SK-N-SH (cell line): ENCODE results near the gene PDGFC. TPM values are rescaled to one million over a fixed set of nuclear protein-coding genes. Genes with fewer than 3 reads are reported as not detected.

Experiments used
- CTCF ChIA-PET: fragments of 300-600, 350-600 bp; formaldehyde crosslinking; extraction: SDS; loops from one replicate; lab custom pipeline; 2021; lab: Yijun Ruan, JAX
- POLR2A ChIA-PET: fragments of 350-600 bp; sonication (Branson Sonifier 250); formaldehyde crosslinking; extraction: SDS; loops from one replicate; lab custom pipeline; 2020; ENCODE audit warnings: antibody characterized with exemption, inconsistent platforms; lab: Yijun Ruan, JAX
- DNase-seq: peaks from one replicate; pipeline ENCODE4 v3.0.0; 2012
- H2AFZ ChIP-seq: fragments of 200-600 bp; sonication (generic); 2 replicates; pipeline ENCODE4 v1.8.1; 2016; ENCODE audit warnings: antibody characterized with exemption, mild to moderate bottlenecking, low read depth
- H3F3A ChIP-seq: fragments of 200-600 bp; sonication (generic); replicated peaks from 2 replicates; pipeline ENCODE3; 2016; ENCODE audit warnings: antibody characterized with exemption, mild to moderate bottlenecking; ENCODE audit not compliant: insufficient read depth
- H3K27ac ChIP-seq, 2 experiments: fragments of 200-500 bp in 1 of 2; fragments of 200-600 bp in 1 of 2; sonication (Bioruptor generic) in 1 of 2; sonication (generic), shearing (Covaris generic) in 1 of 2; 2 replicates each; pipeline versions ENCODE4 v1.5.1 to v1.6.1; 2014 to 2016; ENCODE audit warnings: low read depth in 2 of 2, inconsistent platforms in 1 of 2, low read length in 1 of 2, mild to moderate bottlenecking in 1 of 2, mixed read lengths in 1 of 2
- H3K27me3 ChIP-seq: fragments of 200-600 bp; sonication (generic), shearing (Covaris generic); 2 replicates; pipeline ENCODE4 v1.6.1; 2016; ENCODE audit warnings: mixed run types; ENCODE audit not compliant: insufficient read depth
- H3K36me3 ChIP-seq, 2 experiments: fragments of 200-500 bp in 1 of 2; fragments of 200-600 bp in 1 of 2; sonication (Bioruptor generic) in 1 of 2; sonication (generic) in 1 of 2; replicated peaks in 1 of 2; 2 replicates each; pipeline versions ENCODE3 to v1.5.1; 2014 to 2016; ENCODE audit warnings: low read length in 1 of 2, mild to moderate bottlenecking in 1 of 2; ENCODE audit not compliant: insufficient read depth in 2 of 2, control insufficient read depth in 1 of 2
- H3K4me1 ChIP-seq, 2 experiments: fragments of 200-500 bp in 1 of 2; fragments of 200-600 bp in 1 of 2; sonication (Bioruptor generic) in 1 of 2; sonication (generic), shearing (Covaris generic) in 1 of 2; 2 replicates each; pipeline versions ENCODE4 v1.5.1 to v1.6.1; 2014 to 2016; ENCODE audit warnings: low read depth in 1 of 2, low read length in 1 of 2, mixed run types in 1 of 2; ENCODE audit not compliant: insufficient read depth in 2 of 2, control insufficient read depth in 1 of 2
- H3K4me2 ChIP-seq: fragments of 200-600 bp; sonication (generic), shearing (Covaris generic); 2 replicates; pipeline ENCODE4 v1.6.1; 2017; ENCODE audit warnings: mixed run types
- H3K4me3 ChIP-seq, 2 experiments: fragments of 200-500 bp in 1 of 2; fragments of 200-600 bp in 1 of 2; sonication (Bioruptor generic) in 1 of 2; sonication (generic), shearing (Covaris generic) in 1 of 2; 2 replicates each; pipeline versions ENCODE4 v1.5.1 to v1.8.1; 2014 to 2016; ENCODE audit warnings: low read depth in 2 of 2, inconsistent platforms in 1 of 2, low read length in 1 of 2, mild to moderate bottlenecking in 1 of 2, mixed read lengths in 1 of 2, moderate library complexity in 1 of 2
- H3K79me2 ChIP-seq: fragments of 200-600 bp; sonication (generic); 2 replicates; pipeline ENCODE4 v1.8.1; 2017; ENCODE audit warnings: mild to moderate bottlenecking; ENCODE audit not compliant: insufficient read depth
- H3K9ac ChIP-seq: fragments of 200-600 bp; sonication (generic); 2 replicates; pipeline ENCODE4 v1.6.1; 2017; ENCODE audit warnings: mixed run types
- H3K9me2 ChIP-seq: fragments of 200-600 bp; sonication (generic); 2 replicates; pipeline ENCODE4 v1.6.1; 2017; ENCODE audit warnings: mixed run types
- H3K9me3 ChIP-seq: fragments of 200-600 bp; sonication (generic); 2 replicates; pipeline ENCODE4 v1.6.1; 2017; ENCODE audit warnings: mixed run types, mild to moderate bottlenecking, moderate library complexity
- H4K20me1 ChIP-seq: fragments of 200-600 bp; sonication (generic); 2 replicates; pipeline ENCODE4 v1.6.1; 2017; ENCODE audit warnings: mild to moderate bottlenecking, mixed run types; ENCODE audit not compliant: insufficient read depth
- FOSL2 ChIP-seq: IDR thresholded peaks from 2 replicates; pipeline ENCODE4 v1.4.0; 2012; ENCODE audit warnings: low read depth, mild to moderate bottlenecking, moderate library complexity, borderline replicate concordance
- FOXJ3 ChIP-seq: sonication (generic); formaldehyde crosslinking; IDR thresholded peaks from 2 replicates; pipeline ENCODE4 v1.5.1; 2020; ENCODE audit warnings: mild to moderate bottlenecking, missing genetic modification reagents
- FOXM1 ChIP-seq: IDR thresholded peaks from 2 replicates; pipeline ENCODE4 v1.4.0; 2012; ENCODE audit warnings: low read depth, mild to moderate bottlenecking
- GABPA ChIP-seq: IDR thresholded peaks from 2 replicates; pipeline ENCODE4 v1.4.0; 2012; ENCODE audit warnings: low read depth, mild to moderate bottlenecking
- NFIC ChIP-seq: IDR thresholded peaks from 2 replicates; pipeline ENCODE4 v1.4.0; 2012; ENCODE audit warnings: borderline replicate concordance
- NRF1 ChIP-seq: IDR thresholded peaks from 2 replicates; pipeline ENCODE4 v1.6.1; 2012; ENCODE audit warnings: low read depth, mild to moderate bottlenecking, low read length
- POLR2AphosphoS5 ChIP-seq: IDR thresholded peaks from 2 replicates; pipeline ENCODE4 v1.6.1; 2012; ENCODE audit warnings: low read depth, low read length
- REST ChIP-seq: IDR thresholded peaks from 2 replicates; pipeline ENCODE4 v1.6.1; 2012; ENCODE audit warnings: mild to moderate bottlenecking, low read depth, low read length, moderate library complexity
- RFX5 ChIP-seq: IDR thresholded peaks from 2 replicates; pipeline ENCODE4 v1.6.1; 2012; ENCODE audit warnings: mild to moderate bottlenecking, improper control_type of control experiment, low read length
- SMC3 ChIP-seq: IDR thresholded peaks from 2 replicates; pipeline ENCODE4 v1.6.1; 2012; ENCODE audit warnings: low read depth, low read length, improper control_type of control experiment
- TEAD4 ChIP-seq: IDR thresholded peaks from 2 replicates; pipeline ENCODE4 v1.4.0; 2012; ENCODE audit warnings: mild to moderate bottlenecking, borderline replicate concordance; ENCODE audit not compliant: insufficient read depth
- WGBS: methylation state at CpG from one replicate; pipeline ENCODE4 v1.1.6; 2017; ENCODE audit warnings: low lambda C conversion rate; 5-methylcytosine and 5-hydroxymethylcytosine counted together
- polyA plus RNA-seq, 3 experiments: library from polyadenylated mRNA; depleted of rRNA; stranded (reverse); fragments of >200 nt; gene quantifications; 2 replicates each; pipeline ENCODE4 v1.2.3, GENCODE V29; 2012
- TF ChIP-seq, protein P1 (sequence below): fragments of 200-600 bp; sonication (generic); IDR thresholded peaks from 2 replicates; pipeline ENCODE4 v1.6.1; 2017; ENCODE audit warnings: antibody characterized with exemption, mild to moderate bottlenecking, moderate library complexity
- TF ChIP-seq, protein P2 (sequence below): IDR thresholded peaks from 2 replicates; pipeline ENCODE4 v1.4.0; 2012; ENCODE audit warnings: low read depth, borderline replicate concordance
- TF ChIP-seq, protein P3 (sequence below): fragments of 150-350 bp; IDR thresholded peaks from 2 replicates; pipeline ENCODE4 v1.6.1; 2016; ENCODE audit warnings: mild to moderate bottlenecking, low read depth, low read length
- TF ChIP-seq, protein P4 (sequence below): fragments of 150-350 bp; IDR thresholded peaks from 2 replicates; pipeline ENCODE4 v1.6.1; 2017; ENCODE audit warnings: antibody characterized with exemption, low read length, low read depth, borderline replicate concordance

The PDGFC gene
- polyA plus RNA-seq, 1 of the 3 experiments (the other 2 are of a cell fraction), result 29.8 TPM

DNA sequence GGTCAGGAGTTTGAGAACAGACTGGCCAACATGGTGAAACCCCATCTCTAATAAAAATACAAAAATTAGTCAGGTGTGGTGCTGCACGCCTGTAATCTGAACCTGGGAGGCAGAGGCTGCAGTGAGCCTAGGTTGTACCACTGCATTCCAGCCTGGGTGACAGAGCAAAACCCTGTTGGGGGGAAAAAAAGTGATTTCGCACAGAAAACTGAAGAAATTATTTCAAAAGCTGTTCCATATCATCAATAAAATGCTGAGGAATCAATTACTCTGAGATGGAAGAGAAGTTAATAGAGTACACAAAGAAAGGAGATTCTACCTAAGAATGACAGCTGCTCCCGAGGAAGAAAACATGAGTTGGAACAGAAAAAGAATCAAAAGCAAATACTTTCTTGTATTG, 95.9 kb downstream of the PDGFC start:
- no peak overlapping the region for H3K4me2 ChIP-seq
- peaks cover 3% of the 10 kb centered on the region for H3F3A ChIP-seq
- H3K36me3 ChIP-seq, result peaks cover 0 to 7% of the 10 kb centered on the region in 2 experiments
- no peak overlapping the region for H3K9ac ChIP-seq
- peaks cover 91% of the 10 kb centered on the region for H3K79me2 ChIP-seq
- CTCF ChIA-PET, result no interaction called here
- POLR2A ChIA-PET, result no interaction called here
- H3K4me3 ChIP-seq, result no peak overlapping the region
- H3K4me1 ChIP-seq, result peaks cover 0 to 20% of the 10 kb centered on the region in 2 experiments; a peak in 2 of 4 replicates
- no peak overlapping the region for H2AFZ ChIP-seq
- DNase-seq, result no peak
- TF ChIP-seq, protein P1, sequence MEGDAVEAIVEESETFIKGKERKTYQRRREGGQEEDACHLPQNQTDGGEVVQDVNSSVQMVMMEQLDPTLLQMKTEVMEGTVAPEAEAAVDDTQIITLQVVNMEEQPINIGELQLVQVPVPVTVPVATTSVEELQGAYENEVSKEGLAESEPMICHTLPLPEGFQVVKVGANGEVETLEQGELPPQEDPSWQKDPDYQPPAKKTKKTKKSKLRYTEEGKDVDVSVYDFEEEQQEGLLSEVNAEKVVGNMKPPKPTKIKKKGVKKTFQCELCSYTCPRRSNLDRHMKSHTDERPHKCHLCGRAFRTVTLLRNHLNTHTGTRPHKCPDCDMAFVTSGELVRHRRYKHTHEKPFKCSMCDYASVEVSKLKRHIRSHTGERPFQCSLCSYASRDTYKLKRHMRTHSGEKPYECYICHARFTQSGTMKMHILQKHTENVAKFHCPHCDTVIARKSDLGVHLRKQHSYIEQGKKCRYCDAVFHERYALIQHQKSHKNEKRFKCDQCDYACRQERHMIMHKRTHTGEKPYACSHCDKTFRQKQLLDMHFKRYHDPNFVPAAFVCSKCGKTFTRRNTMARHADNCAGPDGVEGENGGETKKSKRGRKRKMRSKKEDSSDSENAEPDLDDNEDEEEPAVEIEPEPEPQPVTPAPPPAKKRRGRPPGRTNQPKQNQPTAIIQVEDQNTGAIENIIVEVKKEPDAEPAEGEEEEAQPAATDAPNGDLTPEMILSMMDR, result no peak
- no peak overlapping the region for H3K27ac ChIP-seq
- no peaks in the 10 kb centered on the region for H3K9me2 ChIP-seq
- 75% methylated on average over 3 of the region's 3 CpGs for WGBS
- H4K20me1 ChIP-seq, result no peaks in the 10 kb centered on the region
- no peaks in the 10 kb centered on the region for H3K27me3 ChIP-seq
- H3K9me3 ChIP-seq, result 0 out of 2 replicates have a peak, but pooled peaks cover 3% of the 10 kb centered on the region

- H3K9me2 ChIP-seq, result no peaks in the 10 kb centered on the region
- H4K20me1 ChIP-seq, result no peaks in the 10 kb centered on the region
- WGBS, result 95% methylated on average over 1 of the region's 1 CpG
- peaks cover under 1% of the 10 kb centered on the region for H3F3A ChIP-seq
- no peaks in the 10 kb centered on the region for H3K27me3 ChIP-seq
- peaks cover 0 to 3% of the 10 kb centered on the region in 2 experiments for H3K36me3 ChIP-seq
- H3K4me3 ChIP-seq, result no peak overlapping the region
- CTCF ChIA-PET, result no interaction called here
- 0 out of 2 replicates have a peak, but pooled peaks cover 3% of the 10 kb centered on the region for H3K9me3 ChIP-seq
- H3K79me2 ChIP-seq, result peaks cover 94% of the 10 kb centered on the region
- no peak overlapping the region for H3K27ac ChIP-seq
- no peak overlapping the region for H3K4me2 ChIP-seq
- no peak overlapping the region for H3K9ac ChIP-seq
- no peak overlapping the region for H2AFZ ChIP-seq
- POLR2A ChIA-PET, result no interaction called here
- peaks cover 0 to 26% of the 10 kb centered on the region in 2 experiments; a peak in 2 of 4 replicates for H3K4me1 ChIP-seq
- TF ChIP-seq GABPA (no peak), RFX5 (no peak), FOSL2 (no peak), TEAD4 (no peak), SMC3 (no peak), NRF1 (no peak), FOXM1 (no peak), REST (no peak), NFIC (no peak), POLR2AphosphoS5 (no peak), FOXJ3 (CRISPR knock-in tag) (no peak)
- TF ChIP-seq, protein P2, sequence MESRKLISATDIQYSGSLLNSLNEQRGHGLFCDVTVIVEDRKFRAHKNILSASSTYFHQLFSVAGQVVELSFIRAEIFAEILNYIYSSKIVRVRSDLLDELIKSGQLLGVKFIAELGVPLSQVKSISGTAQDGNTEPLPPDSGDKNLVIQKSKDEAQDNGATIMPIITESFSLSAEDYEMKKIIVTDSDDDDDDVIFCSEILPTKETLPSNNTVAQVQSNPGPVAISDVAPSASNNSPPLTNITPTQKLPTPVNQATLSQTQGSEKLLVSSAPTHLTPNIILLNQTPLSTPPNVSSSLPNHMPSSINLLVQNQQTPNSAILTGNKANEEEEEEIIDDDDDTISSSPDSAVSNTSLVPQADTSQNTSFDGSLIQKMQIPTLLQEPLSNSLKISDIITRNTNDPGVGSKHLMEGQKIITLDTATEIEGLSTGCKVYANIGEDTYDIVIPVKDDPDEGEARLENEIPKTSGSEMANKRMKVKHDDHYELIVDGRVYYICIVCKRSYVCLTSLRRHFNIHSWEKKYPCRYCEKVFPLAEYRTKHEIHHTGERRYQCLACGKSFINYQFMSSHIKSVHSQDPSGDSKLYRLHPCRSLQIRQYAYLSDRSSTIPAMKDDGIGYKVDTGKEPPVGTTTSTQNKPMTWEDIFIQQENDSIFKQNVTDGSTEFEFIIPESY, result no peak
- TF ChIP-seq, protein P3, sequence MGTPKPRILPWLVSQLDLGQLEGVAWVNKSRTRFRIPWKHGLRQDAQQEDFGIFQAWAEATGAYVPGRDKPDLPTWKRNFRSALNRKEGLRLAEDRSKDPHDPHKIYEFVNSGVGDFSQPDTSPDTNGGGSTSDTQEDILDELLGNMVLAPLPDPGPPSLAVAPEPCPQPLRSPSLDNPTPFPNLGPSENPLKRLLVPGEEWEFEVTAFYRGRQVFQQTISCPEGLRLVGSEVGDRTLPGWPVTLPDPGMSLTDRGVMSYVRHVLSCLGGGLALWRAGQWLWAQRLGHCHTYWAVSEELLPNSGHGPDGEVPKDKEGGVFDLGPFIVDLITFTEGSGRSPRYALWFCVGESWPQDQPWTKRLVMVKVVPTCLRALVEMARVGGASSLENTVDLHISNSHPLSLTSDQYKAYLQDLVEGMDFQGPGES, result no peak
- TF ChIP-seq, protein P4, sequence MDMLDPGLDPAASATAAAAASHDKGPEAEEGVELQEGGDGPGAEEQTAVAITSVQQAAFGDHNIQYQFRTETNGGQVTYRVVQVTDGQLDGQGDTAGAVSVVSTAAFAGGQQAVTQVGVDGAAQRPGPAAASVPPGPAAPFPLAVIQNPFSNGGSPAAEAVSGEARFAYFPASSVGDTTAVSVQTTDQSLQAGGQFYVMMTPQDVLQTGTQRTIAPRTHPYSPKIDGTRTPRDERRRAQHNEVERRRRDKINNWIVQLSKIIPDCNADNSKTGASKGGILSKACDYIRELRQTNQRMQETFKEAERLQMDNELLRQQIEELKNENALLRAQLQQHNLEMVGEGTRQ, result no peak
- DNase-seq, result no peak
Observed at GRCh38 chr4:156875055-156875454, 96.5 kb downstream of the PDGFC start.
